GM21423 (cell line): Measurements from ENCODE around the gene TAX1BP3.

Experiments used
- ATAC-seq: cut with Tn5 transposase; IDR thresholded peaks from one replicate; pipeline ENCODE4 v1.9.1; 2021; ENCODE audit warnings: mild to moderate bottlenecking, moderate library complexity; ENCODE audit not compliant: unreplicated experiment

TAX1BP3 gene

DNA sequence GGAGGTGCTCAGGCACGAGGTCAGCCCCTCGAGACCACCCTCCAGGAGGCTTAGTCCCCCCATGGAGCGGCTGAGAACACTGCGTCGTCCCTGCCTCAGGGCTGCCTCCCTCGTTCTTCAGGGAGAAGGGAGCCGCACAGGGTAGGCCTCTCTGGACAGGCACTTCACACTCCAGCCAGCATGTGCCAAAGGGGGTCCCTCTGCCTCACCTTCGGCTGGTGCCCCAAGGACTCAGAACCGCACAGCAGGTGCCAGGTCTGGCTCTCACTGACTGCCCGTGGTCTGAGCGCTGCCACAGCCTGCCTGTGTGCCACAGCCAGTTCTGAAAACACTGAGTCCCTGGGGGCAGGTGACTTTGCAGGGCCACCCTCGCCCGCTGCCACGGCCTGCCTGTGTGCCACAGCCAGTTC lies 20.5 kb upstream of the TAX1BP3 start:
- ATAC-seq: no peak

DNA sequence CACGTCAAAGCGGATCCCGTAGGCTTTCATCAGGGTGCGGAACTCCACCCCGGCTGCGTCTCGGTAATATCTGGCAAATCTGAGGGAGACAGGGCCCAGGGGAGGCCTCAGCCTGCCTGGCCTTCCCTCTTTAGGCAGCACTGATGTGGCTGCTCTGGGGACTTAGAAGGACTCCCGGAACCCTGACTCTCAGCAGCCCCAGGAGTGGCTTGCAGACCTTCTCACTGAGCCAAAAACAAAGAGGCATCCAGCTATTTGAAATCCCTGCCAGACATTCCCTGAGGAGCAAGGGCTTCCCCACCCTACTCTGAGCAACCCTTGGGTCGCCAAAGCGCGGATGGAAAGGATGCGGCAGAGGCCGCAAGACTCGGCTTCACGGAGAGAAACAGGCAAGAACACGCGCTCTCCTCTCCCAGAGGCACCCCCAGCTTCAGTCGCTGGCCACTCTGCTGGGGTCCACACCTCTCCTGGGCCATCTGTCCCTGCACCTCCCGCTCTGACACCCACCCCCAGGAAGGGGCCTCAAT lies 19.7 kb upstream of the TAX1BP3 start:
- no peak for ATAC-seq

GRCh38 chr17:3685174-3685573 lies 16.8 kb upstream of the TAX1BP3 start:
- ATAC-seq: no peak

GRCh38 chr17:3683054-3683511 lies 14.7 kb upstream of the TAX1BP3 start:
- ATAC-seq: peak; percentile 42

DNA sequence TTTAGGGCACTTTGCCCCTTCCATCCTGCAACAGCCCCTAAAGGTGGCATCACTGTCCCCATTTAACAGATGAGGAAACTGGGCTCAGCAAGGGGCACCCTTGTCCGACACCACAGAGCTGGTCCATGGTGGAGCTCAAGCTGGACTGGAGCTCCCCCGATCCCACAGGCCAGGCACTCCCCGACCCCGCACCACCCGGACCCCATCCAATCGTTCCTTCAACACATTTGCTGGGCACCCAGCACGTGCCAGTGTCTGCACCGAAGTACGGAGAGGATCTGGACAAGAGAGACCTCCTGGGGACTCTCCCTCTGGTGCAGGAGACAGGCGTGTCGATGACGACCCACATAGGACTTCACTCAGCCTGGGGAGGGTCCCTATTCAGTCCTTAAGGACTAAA lies 13.7 kb upstream of the TAX1BP3 start:
- no peak for ATAC-seq

- no peak for ATAC-seq
Measured at GRCh38 chr17:3681565-3681964, 13.2 kb upstream of the TAX1BP3 start.

- ATAC-seq: no peak
Measured at GRCh38 chr17:3681057-3681456, 12.7 kb upstream of the TAX1BP3 start.

- no peak for ATAC-seq
Measured at GRCh38 chr17:3679531-3680126, 11.3 kb upstream of the TAX1BP3 start.

DNA sequence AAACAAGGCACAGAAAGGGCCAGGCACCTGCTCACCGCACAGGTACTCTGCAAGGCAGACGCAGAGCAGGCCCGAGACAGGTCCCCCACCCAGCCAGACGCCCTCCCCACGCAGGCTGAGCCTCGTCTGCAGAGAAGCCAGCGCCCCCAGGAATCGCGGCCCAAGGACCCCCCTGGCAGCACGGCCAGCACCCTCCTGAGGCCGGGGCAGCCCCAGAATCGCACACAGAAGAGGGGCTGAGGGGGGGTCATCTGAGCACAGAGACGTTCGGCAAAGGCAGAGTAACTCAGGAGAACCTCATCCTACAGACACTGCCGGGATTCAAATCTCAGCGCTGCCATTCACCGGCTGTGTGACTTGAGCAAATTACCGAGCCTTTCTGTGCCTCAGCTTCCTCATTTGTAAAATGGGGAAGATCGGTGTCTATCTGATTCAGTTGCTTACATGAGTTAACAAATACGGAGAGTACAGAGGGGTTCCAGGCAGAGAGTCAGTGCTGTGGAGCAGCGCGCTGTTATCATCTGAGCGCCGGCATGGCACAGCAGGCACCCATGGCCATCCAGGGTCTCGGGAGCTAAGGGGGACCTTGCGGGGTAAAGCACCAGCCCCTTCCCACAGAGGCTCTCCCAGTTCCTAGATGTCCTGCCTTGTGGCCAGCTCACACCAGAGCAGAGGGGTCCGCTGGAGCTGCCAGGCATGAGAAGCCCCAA lies 10.6 kb upstream of the TAX1BP3 start:
- ATAC-seq: no peak

- no peak for ATAC-seq
Measured at GRCh38 chr17:3678095-3678820, 9.9 kb upstream of the TAX1BP3 start.

DNA sequence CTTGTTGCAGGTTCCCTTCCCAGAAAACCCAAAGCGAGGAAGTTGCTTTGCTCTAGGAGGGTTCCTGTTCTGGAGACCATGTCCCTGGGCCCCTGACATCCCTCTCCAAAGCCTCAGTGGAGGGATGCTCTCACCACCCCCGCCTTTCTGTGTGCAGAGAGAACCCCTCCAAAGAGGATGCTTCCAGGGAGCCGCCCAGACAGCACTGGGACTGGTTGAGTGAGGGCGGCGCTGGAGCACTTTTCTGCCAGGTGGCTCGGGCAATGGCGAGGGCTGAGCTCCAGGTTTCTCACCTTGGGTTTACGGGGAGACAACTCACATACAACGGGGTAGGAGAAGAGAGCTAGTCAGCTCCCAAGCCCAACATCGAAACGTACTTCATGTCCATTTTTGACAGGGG lies 7.5 kb upstream of the TAX1BP3 start:
- ATAC-seq: no peak

- no peak for ATAC-seq
Measured at GRCh38 chr17:3672571-3672970, 4.2 kb upstream of the TAX1BP3 start.

DNA sequence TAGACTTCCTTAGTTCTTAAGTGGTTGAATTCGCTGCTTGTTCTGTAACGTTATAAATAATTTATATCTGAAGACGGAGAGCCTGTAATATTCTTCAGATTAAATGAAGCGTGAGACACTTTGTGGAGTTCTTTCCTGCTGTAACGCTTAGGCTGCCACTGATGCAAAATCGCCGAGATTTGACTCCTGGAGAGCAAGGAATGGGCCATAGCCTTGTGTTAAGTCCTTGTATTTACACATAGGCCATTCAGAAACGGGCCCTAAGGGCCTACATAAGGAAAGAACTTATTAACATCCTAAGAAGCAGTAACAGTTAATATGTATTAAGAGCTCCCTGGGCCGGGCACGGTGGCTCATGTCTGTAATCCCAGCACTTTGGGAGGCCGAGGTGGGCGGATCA lies 1.2 kb upstream of the TAX1BP3 start:
- no peak for ATAC-seq

- peak; percentile 3 for ATAC-seq
Measured at GRCh38 chr17:3669085-3669347, 638 bp upstream of the TAX1BP3 start.

GRCh38 chr17:3667366-3668278 lies 756 bp downstream of the TAX1BP3 start:
- peak; percentile 4 for ATAC-seq

DNA sequence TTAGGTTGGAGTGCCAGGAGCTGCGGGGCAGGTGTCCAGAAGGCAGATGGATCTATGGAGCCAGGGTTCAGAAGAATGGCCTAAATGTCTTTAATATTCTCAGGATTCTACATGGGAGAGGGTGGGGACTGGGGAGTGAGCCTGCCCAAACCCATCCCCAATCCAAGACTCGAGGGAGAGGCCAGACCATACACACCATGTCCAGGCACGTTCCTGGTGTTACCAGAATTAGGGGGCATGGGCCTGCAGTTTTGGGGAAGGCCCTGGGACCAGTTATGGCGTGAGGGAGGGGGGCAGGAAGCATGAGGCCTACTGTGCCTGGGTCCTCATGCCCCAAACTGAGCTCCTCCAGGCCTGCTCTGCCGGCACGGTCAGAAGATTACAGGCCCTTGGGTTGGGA lies 1.9 kb downstream of the TAX1BP3 start:
- ATAC-seq: no peak

DNA sequence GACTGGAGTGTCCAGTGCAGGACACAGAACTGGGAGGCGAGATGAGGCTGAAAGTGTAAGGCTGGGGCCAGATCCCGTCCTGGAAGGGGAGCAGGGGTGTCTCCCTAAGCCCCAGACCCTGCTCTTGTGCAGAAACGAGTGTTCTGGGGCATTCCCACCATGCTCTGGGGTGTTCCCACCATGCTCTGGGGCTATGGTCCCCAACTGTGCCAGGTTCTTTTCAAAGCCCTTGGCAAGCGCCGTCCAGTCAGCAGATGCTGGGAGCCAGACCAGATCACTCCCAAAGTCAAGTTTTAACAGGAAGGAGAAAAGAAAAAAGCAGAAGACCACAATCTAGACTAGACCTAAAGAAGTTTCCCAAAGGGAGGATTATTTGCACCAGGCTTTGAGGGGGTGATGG lies 2.5 kb downstream of the TAX1BP3 start:
- ATAC-seq: no peak

GRCh38 chr17:3663102-3664011 lies 5.0 kb downstream of the TAX1BP3 start:
- no peak for ATAC-seq

DNA sequence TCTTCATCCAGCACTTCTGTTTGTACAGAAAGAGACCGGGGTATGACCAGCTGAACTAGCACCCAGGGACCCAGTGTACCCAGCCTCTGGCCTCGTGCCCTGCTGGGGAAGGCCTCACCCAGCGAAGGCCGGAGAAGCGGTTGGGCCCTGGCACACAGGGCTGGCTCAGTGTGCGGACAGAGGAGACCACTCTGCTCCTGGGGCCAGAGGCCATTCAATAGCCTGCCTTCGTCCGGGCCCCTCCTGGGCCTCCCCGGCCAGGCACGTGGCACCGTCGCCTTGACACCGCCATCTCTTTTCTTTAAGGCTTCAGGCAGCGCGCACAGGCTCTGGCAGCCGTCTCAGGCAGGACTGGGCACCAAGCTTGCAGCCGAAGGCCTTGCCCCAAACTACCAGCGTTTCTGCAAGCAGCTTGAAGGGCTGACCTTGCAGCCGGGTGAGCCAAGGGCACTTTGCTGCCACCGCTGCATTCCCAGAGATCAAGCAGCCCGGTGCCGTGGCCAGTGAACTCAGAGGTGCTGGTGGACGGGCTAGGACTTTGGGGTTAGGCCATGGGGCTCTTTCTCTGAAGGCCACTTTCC lies 8.0 kb downstream of the TAX1BP3 start:
- ATAC-seq: no peak
